Smooth muscle cell (in vitro differentiated cells): ENCODE results near the gene NEDD8. TPM values are rescaled to one million over a fixed set of nuclear protein-coding genes. Genes with fewer than 3 reads are reported as not detected.

Source experiments
- DNase-seq: peaks from one replicate; lab custom pipeline; 2025; ENCODE audit not compliant: unreplicated experiment; lab: John Stamatoyannopoulos, UW
- H2AFZ ChIP-seq: fragments of 200-600 bp; sonication (generic); 2 replicates; pipeline ENCODE4 v1.6.0; 2016; ENCODE audit warnings: antibody characterized with exemption, low read depth, mild to moderate bottlenecking
- H3F3A ChIP-seq: fragments of 200-600 bp; sonication (generic); 2 replicates; pipeline ENCODE4 v1.6.0; 2017; ENCODE audit warnings: antibody characterized with exemption, low read depth
- H3K27ac ChIP-seq: fragments of 200-600 bp; sonication (generic); 2 replicates; pipeline ENCODE4 v1.5.1; 2016; ENCODE audit warnings: low read depth, mild to moderate bottlenecking
- H3K27me3 ChIP-seq: fragments of 200-600 bp; sonication (generic); 2 replicates; pipeline ENCODE4 v1.6.1; 2016; ENCODE audit warnings: low read depth, mild to moderate bottlenecking
- H3K36me3 ChIP-seq: fragments of 200-600 bp; sonication (generic); 2 replicates; pipeline ENCODE4 v1.5.1; 2016; ENCODE audit warnings: low read depth
- H3K4me1 ChIP-seq: fragments of 200-600 bp; sonication (generic); 2 replicates; pipeline ENCODE4 v1.5.1; 2016; ENCODE audit warnings: low read depth
- H3K4me2 ChIP-seq: fragments of 200-600 bp; sonication (generic); 2 replicates; pipeline ENCODE4 v1.6.0; 2016; ENCODE audit warnings: mild to moderate bottlenecking
- H3K4me3 ChIP-seq: fragments of 200-600 bp; sonication (generic); 2 replicates; pipeline ENCODE4 v1.5.1; 2016; ENCODE audit warnings: mild to moderate bottlenecking
- H3K79me2 ChIP-seq: fragments of 200-600 bp; sonication (generic); 2 replicates; pipeline ENCODE4 v1.6.0; 2016; ENCODE audit warnings: low read depth, mild to moderate bottlenecking
- H3K9ac ChIP-seq: fragments of 200-600 bp; sonication (generic); 2 replicates; pipeline ENCODE4 v1.6.0; 2016; ENCODE audit warnings: low read depth
- H3K9me3 ChIP-seq: fragments of 200-600 bp; sonication (generic); replicated peaks from 2 replicates; pipeline ENCODE4 v1.5.1; 2016; ENCODE audit warnings: low read depth
- H4K20me1 ChIP-seq: fragments of 200-600 bp; sonication (generic); 2 replicates; pipeline ENCODE4 v1.6.0; 2016; ENCODE audit warnings: low read depth
- WGBS: methylation state at CpG from one replicate; pipeline ENCODE4 v1.1.7; 2016; ENCODE audit warnings: low lambda C conversion rate; 5-methylcytosine and 5-hydroxymethylcytosine counted together
- polyA plus RNA-seq: library from polyadenylated mRNA; unstranded; fragments of >200 nt; fragmentation: Nextera tagmentation; extraction: Ambion mirVana; gene quantifications from 2 replicates; pipeline ENCODE4 v1.2.1, GENCODE V29; 2016
- total RNA-seq: library from RNA; depleted of rRNA; stranded (reverse); fragments of >200 nt; gene quantifications from 2 replicates; pipeline ENCODE4 v1.2.3, GENCODE V29; 2014
- TF ChIP-seq, protein P1 (sequence below): fragments of 200-600 bp; sonication (generic); IDR thresholded peaks from 2 replicates; pipeline ENCODE4 v1.5.1; 2017; ENCODE audit warnings: borderline replicate concordance, mild to moderate bottlenecking, antibody characterized with exemption; ENCODE audit not compliant: insufficient read depth, poor library complexity, severe bottlenecking

The NEDD8 gene
- total and polyA plus RNA-seq, 2 experiments from 2014 or later: 211 to 375 TPM

DNA sequence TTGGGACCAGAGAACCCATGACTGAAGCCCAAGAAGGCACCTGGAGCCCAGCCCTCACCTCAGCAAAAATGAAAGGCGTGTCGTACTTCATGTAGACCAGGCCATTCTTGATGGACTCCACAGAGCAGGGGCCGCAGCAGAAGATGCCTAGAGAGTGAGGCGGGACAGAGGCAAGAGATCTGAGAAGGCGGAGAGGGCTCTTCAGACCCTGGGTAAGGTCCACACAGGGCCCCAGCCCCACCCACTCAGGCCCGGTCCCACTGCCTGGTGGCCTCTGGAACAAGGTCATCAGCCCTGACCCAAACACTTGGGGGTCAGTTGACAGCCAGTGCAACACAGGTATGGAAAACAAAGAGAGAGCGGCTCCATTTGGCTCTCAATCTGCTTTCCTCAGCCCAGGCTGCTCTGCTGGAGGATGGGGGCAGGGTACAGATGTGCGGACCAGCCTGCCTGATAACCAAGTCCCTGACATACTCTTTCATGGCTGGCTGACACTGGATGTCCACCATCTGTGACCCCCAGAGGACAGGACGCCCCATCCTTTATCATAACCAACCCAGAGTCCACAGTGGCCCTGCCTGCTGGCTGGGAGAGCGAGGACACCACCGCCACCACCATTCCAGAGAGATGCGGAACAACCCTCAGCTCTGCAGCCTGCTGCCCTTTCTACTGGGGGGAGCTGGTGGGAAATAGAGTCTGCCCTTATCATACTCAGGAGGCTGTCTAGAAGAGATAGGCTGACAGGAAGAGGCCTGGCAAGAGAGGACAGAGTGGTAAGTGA is 24.0 kb upstream of the NEDD8 start:
- H3F3A ChIP-seq: no peaks in the 10 kb centered on the region
- no peak overlapping the region for H2AFZ ChIP-seq
- peaks cover 4% of the 10 kb centered on the region for H3K4me1 ChIP-seq
- H4K20me1 ChIP-seq: no peaks in the 10 kb centered on the region
- H3K79me2 ChIP-seq: no peaks in the 10 kb centered on the region
- H3K36me3 ChIP-seq: no peaks in the 10 kb centered on the region
- H3K27ac ChIP-seq: no peak overlapping the region
- no peak overlapping the region for H3K4me2 ChIP-seq
- TF ChIP-seq, protein P1, sequence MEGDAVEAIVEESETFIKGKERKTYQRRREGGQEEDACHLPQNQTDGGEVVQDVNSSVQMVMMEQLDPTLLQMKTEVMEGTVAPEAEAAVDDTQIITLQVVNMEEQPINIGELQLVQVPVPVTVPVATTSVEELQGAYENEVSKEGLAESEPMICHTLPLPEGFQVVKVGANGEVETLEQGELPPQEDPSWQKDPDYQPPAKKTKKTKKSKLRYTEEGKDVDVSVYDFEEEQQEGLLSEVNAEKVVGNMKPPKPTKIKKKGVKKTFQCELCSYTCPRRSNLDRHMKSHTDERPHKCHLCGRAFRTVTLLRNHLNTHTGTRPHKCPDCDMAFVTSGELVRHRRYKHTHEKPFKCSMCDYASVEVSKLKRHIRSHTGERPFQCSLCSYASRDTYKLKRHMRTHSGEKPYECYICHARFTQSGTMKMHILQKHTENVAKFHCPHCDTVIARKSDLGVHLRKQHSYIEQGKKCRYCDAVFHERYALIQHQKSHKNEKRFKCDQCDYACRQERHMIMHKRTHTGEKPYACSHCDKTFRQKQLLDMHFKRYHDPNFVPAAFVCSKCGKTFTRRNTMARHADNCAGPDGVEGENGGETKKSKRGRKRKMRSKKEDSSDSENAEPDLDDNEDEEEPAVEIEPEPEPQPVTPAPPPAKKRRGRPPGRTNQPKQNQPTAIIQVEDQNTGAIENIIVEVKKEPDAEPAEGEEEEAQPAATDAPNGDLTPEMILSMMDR: no peak
- DNase-seq: no peak
- H3K27me3 ChIP-seq: no peaks in the 10 kb centered on the region
- H3K9me3 ChIP-seq: no peaks in the 10 kb centered on the region
- H3K9ac ChIP-seq: no peak overlapping the region
- WGBS: 93% methylated on average over 12 of the region's 12 CpGs
- no peak overlapping the region for H3K4me3 ChIP-seq

DNA sequence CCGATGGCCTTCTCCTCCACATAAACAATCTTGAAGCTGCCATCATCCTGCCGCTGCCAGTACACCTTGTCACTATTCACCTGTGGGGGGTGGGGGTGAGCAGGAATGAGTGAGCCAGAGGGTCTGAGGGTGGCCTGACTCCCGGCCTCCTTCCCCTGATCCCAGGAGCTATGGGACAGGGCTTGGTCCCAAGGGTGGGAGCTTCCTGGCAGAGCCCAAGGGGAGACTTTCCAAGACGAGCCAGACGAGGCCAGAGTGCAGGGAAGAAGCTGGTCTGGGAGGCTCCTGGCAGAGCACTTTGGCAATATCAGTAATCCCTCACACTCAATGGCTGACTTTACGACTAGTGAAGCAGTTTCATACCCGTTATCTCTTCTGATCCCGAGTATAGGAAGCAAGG is 23.3 kb upstream of the NEDD8 start:
- Histone ChIP-seq H2AFZ (no peak overlapping the region), H3K4me3 (no peak overlapping the region), H3K79me2 (no peaks in the 10 kb centered on the region), H3K27ac (no peak overlapping the region), H3K27me3 (no peaks in the 10 kb centered on the region), H3K36me3 (no peaks in the 10 kb centered on the region), H4K20me1 (no peaks in the 10 kb centered on the region), H3K9me3 (no peaks in the 10 kb centered on the region), H3K9ac (no peak overlapping the region), H3K4me2 (no peak overlapping the region), H3F3A (no peaks in the 10 kb centered on the region), H3K4me1 (peaks cover 4% of the 10 kb centered on the region)
- 81% methylated on average over 8 of the region's 8 CpGs for WGBS
- no peak for DNase-seq
- TF ChIP-seq, protein P1: no peak

DNA sequence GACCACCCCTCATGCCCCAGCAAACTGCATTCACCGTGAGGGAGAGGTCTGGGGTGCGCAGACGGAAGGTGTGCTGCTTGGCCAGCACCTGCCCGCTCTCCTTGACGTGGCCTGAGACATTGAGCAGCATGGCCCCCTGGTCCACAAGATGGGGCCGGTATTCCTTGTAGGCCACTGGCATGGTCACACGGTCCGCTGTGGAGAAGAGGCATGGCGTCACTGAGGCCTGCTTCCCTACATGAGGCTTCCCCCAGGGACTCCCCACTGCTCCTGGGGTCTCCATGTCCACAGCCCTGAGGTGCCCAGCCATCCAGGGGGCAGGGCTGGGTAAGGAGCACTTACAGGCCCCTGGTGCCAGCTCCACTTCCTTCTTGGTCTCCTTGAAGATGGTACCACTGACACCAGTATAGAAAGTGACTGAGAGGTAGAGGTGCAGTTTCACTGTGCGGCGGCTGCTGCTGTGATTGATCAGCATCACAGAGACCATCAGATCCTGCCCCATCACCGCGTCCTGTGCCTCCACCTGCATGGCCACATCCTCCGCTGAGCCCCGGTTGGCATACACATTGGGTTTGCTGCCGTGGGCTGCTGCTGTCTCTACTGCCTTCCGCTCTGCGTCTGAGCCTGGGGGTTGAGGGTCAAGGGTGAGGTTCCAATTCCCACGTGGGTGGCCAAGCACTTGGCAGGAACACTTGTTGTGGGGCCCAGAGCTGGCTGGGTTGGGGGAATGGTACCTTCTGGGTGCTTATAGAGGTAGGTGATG is 22.6 kb upstream of the NEDD8 start:
- Histone ChIP-seq H3K79me2 (no peaks in the 10 kb centered on the region), H3K9ac (no peak overlapping the region)
- WGBS: 96% methylated on average over 19 of the region's 19 CpGs

More for the DNA sequence above, 22.6 kb upstream of the NEDD8 start:
- no peaks in the 10 kb centered on the region for H3K9me3 ChIP-seq
- H3K4me3 ChIP-seq: no peak overlapping the region
- H3F3A ChIP-seq: no peaks in the 10 kb centered on the region
- no peak overlapping the region for H2AFZ ChIP-seq
- TF ChIP-seq, protein P1: no peak
- no peaks in the 10 kb centered on the region for H3K36me3 ChIP-seq
- no peaks in the 10 kb centered on the region for H4K20me1 ChIP-seq
- H3K4me1 ChIP-seq: peaks cover 4% of the 10 kb centered on the region
- no peak overlapping the region for H3K4me2 ChIP-seq
- DNase-seq: no peak
- no peaks in the 10 kb centered on the region for H3K27me3 ChIP-seq
- H3K27ac ChIP-seq: no peak overlapping the region
